Measurements from ENCODE around the gene ABITRAM. TPM values are rescaled to one million over a fixed set of nuclear protein-coding genes. Genes with fewer than 3 reads are reported as not detected.
"Not testable (repeated sequence)": the region's sequence is repeated elsewhere in the genome, so short reads cannot be mapped to it uniquely, and the experiment has no call there.

ABITRAM gene
- polyA plus RNA-seq, 4 donors, result 13.2 to 26.8 (median 19.1) TPM

GRCh38 chr9:108897324-108898096 lies 36.7 kb upstream of the ABITRAM start:
- FAIRE-seq (no peak), DNase-seq (no peak)
- Histone ChIP-seq H3K4me1 (ENCODE audit: control insufficient read depth in 3 of 3, insufficient read depth in 2 of 3, low read depth in 1 of 3, low read length in 2 of 3) (no peaks in the 10 kb centered on the region), H3K9me3 (ENCODE audit: control insufficient read depth in 2 of 2, insufficient read depth in 1 of 2, low read depth in 1 of 2, low read length in 1 of 2) (no peaks in the 10 kb centered on the region), H3K27ac (ENCODE audit: low read depth in 1 of 3, low read length in 2 of 3) (no peak overlapping the region), H3K36me3 (ENCODE audit: control insufficient read depth in 3 of 3, insufficient read depth in 2 of 3, low read depth in 1 of 3, low read length in 3 of 3) (peaks cover 16 to 27% (median 22%) of the 10 kb centered on the region in 3 donors), H3K27me3 (ENCODE audit: control insufficient read depth in 3 of 3, insufficient read depth in 3 of 3, low read length in 3 of 3) (no peaks in the 10 kb centered on the region), H3K4me3 (ENCODE audit: low read depth in 1 of 3, low read length in 3 of 3) (no peak overlapping the region)
- 96 to 97% (median 97%) methylated on average over 2 of the region's 2 CpGs for WGBS, 3 donors

DNA sequence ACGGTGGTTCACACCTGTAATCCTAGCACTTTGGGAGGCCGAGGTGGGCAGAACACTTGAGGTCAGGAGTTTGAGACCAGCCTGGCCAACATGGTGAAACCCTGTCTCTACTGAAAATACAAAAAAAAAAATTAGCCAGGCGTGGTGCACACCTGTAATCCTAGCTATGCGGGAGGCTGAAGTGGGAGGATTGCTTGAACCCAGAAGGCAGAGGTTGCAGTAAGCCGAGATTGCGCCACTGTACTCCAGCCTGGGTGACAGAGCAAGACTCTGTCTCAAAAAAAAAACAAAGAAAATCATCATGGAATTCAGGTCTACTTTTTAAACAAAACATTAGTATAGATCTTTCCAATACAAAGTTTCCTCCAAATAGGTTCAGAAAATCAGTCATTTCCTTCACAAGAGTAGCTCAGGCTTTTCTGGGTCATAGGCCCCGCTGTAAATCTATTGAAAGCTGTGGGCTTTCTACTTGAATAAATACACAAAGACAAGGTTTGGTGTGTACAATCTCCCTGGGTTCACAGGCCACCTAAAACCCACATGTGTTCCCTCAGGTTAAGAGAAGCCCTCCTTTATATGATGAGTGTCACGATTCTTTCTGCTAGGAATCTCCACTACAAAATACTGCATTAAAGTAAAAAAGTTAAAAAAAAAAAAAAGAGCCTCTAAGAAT lies 35.0 kb upstream of the ABITRAM start:
- H3K9me3 ChIP-seq (ENCODE audit: control insufficient read depth in 2 of 2, insufficient read depth in 1 of 2, low read depth in 1 of 2, low read length in 1 of 2); H3K4me3 ChIP-seq (ENCODE audit: low read depth in 1 of 3, low read length in 3 of 3); H3K27ac ChIP-seq (ENCODE audit: low read depth in 1 of 3, low read length in 2 of 3); H3K4me1 ChIP-seq (ENCODE audit: control insufficient read depth in 3 of 3, insufficient read depth in 2 of 3, low read depth in 1 of 3, low read length in 2 of 3); FAIRE-seq; H3K27me3 ChIP-seq (ENCODE audit: control insufficient read depth in 3 of 3, insufficient read depth in 3 of 3, low read length in 3 of 3); DNase-seq: not testable (repeated sequence)
- H3K36me3 ChIP-seq (ENCODE audit: control insufficient read depth in 3 of 3, insufficient read depth in 2 of 3, low read depth in 1 of 3, low read length in 3 of 3), result peaks cover 11 to 25% (median 21%) of the 10 kb centered on the region in 3 donors
- 96 to 97% (median 96%) methylated on average over 8 of the region's 8 CpGs for WGBS, 3 donors

GRCh38 chr9:108900176-108900575 lies 34.0 kb upstream of the ABITRAM start:
- Histone ChIP-seq H3K4me3 (ENCODE audit: low read depth in 1 of 3, low read length in 3 of 3) (no peak overlapping the region), H3K36me3 (ENCODE audit: control insufficient read depth in 3 of 3, insufficient read depth in 2 of 3, low read depth in 1 of 3, low read length in 3 of 3) (peaks cover 10 to 24% (median 17%) of the 10 kb centered on the region in 3 donors), H3K9me3 (ENCODE audit: control insufficient read depth in 2 of 2, insufficient read depth in 1 of 2, low read depth in 1 of 2, low read length in 1 of 2) (no peaks in the 10 kb centered on the region), H3K27ac (ENCODE audit: low read depth in 1 of 3, low read length in 2 of 3) (no peak overlapping the region), H3K4me1 (ENCODE audit: control insufficient read depth in 3 of 3, insufficient read depth in 2 of 3, low read depth in 1 of 3, low read length in 2 of 3) (no peaks in the 10 kb centered on the region), H3K27me3 (ENCODE audit: control insufficient read depth in 3 of 3, insufficient read depth in 3 of 3, low read length in 3 of 3) (no peaks in the 10 kb centered on the region)
- no peak for FAIRE-seq
- 87 to 95% (median 93%) methylated on average over 5 of the region's 5 CpGs for WGBS, 3 donors
- DNase-seq, result no peak

GRCh38 chr9:108903420-108904103 lies 30.6 kb upstream of the ABITRAM start:
- FAIRE-seq (no peak), DNase-seq (no peak)
- Histone ChIP-seq H3K4me3 (ENCODE audit: low read depth in 1 of 3, low read length in 3 of 3) (no peak overlapping the region), H3K27me3 (ENCODE audit: control insufficient read depth in 3 of 3, insufficient read depth in 3 of 3, low read length in 3 of 3) (no peaks in the 10 kb centered on the region), H3K4me1 (ENCODE audit: control insufficient read depth in 3 of 3, insufficient read depth in 2 of 3, low read depth in 1 of 3, low read length in 2 of 3) (no peaks in the 10 kb centered on the region), H3K36me3 (ENCODE audit: control insufficient read depth in 3 of 3, insufficient read depth in 2 of 3, low read depth in 1 of 3, low read length in 3 of 3) (peaks cover 3 to 20% (median 17%) of the 10 kb centered on the region in 3 donors), H3K27ac (ENCODE audit: low read depth in 1 of 3, low read length in 2 of 3) (no peak overlapping the region), H3K9me3 (ENCODE audit: control insufficient read depth in 2 of 2, insufficient read depth in 1 of 2, low read depth in 1 of 2, low read length in 1 of 2) (no peaks in the 10 kb centered on the region)
- 83 to 91% (median 87%) methylated on average over 2 of the region's 2 CpGs for WGBS, 3 donors

- no peak for DNase-seq
- 95 to 100% (median 95%) methylated on average over 3 of the region's 3 CpGs for whole genome bisulfite sequencing, 3 donors
- Histone ChIP-seq H3K4me3 (ENCODE audit: low read depth in 1 of 3, low read length in 3 of 3) (no peak overlapping the region), H3K36me3 (ENCODE audit: control insufficient read depth in 3 of 3, insufficient read depth in 2 of 3, low read depth in 1 of 3, low read length in 3 of 3) (peaks cover 3 to 20% (median 17%) of the 10 kb centered on the region in 3 donors), H3K4me1 (ENCODE audit: control insufficient read depth in 3 of 3, insufficient read depth in 2 of 3, low read depth in 1 of 3, low read length in 2 of 3) (no peaks in the 10 kb centered on the region), H3K27me3 (ENCODE audit: control insufficient read depth in 3 of 3, insufficient read depth in 3 of 3, low read length in 3 of 3) (no peaks in the 10 kb centered on the region), H3K27ac (ENCODE audit: low read depth in 1 of 3, low read length in 2 of 3) (no peak overlapping the region), H3K9me3 (ENCODE audit: control insufficient read depth in 2 of 2, insufficient read depth in 1 of 2, low read depth in 1 of 2, low read length in 1 of 2) (no peaks in the 10 kb centered on the region)
- no peak for FAIRE-seq
These were observed 30.0 kb upstream of the ABITRAM start for GRCh38 chr9:108904161-108904560.

GRCh38 chr9:108905494-108905893 lies 28.7 kb upstream of the ABITRAM start:
- FAIRE-seq (no peak), DNase-seq (no peak)
- H3K4me1 ChIP-seq (ENCODE audit: control insufficient read depth in 3 of 3, insufficient read depth in 2 of 3, low read depth in 1 of 3, low read length in 2 of 3), result no peaks in the 10 kb centered on the region
- H3K27me3 ChIP-seq (ENCODE audit: control insufficient read depth in 3 of 3, insufficient read depth in 3 of 3, low read length in 3 of 3), result no peaks in the 10 kb centered on the region
- H3K36me3 ChIP-seq (ENCODE audit: control insufficient read depth in 3 of 3, insufficient read depth in 2 of 3, low read depth in 1 of 3, low read length in 3 of 3), result peaks cover 0 to 23% (median 16%) of the 10 kb centered on the region in 3 donors
- H3K4me3 ChIP-seq (ENCODE audit: low read depth in 1 of 3, low read length in 3 of 3), result no peak overlapping the region
- no peaks in the 10 kb centered on the region for H3K9me3 ChIP-seq (ENCODE audit: control insufficient read depth in 2 of 2, insufficient read depth in 1 of 2, low read depth in 1 of 2, low read length in 1 of 2)
- H3K27ac ChIP-seq (ENCODE audit: low read depth in 1 of 3, low read length in 2 of 3), result no peak overlapping the region
- WGBS, 3 donors, result 65 to 74% (median 69%) methylated on average over 2 of the region's 2 CpGs

DNA sequence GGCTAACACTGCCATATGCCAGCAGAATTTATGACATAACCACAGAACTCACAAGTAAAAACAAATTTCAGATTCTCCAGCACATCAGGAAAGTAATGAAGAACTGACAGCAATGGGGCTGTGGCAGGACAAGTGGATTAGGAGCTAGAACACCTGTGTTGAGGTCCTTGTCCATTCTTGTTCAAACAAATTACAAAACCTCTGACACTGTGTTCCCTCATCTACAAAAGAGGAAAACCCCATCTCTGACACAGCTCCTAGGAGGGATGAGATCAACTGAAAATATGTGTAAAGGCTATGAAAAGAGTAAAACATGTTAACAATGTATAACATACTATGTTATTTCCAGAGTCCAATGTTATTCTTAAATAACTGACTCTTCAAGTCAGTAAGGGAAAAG lies 23.8 kb upstream of the ABITRAM start:
- Histone ChIP-seq H3K27ac (ENCODE audit: low read depth in 1 of 3, low read length in 2 of 3) (no peak overlapping the region), H3K4me1 (ENCODE audit: control insufficient read depth in 3 of 3, insufficient read depth in 2 of 3, low read depth in 1 of 3, low read length in 2 of 3) (no peaks in the 10 kb centered on the region), H3K27me3 (ENCODE audit: control insufficient read depth in 3 of 3, insufficient read depth in 3 of 3, low read length in 3 of 3) (no peaks in the 10 kb centered on the region), H3K4me3 (ENCODE audit: low read depth in 1 of 3, low read length in 3 of 3) (no peak overlapping the region), H3K9me3 (ENCODE audit: control insufficient read depth in 2 of 2, insufficient read depth in 1 of 2, low read depth in 1 of 2, low read length in 1 of 2) (no peaks in the 10 kb centered on the region), H3K36me3 (ENCODE audit: control insufficient read depth in 3 of 3, insufficient read depth in 2 of 3, low read depth in 1 of 3, low read length in 3 of 3) (peaks cover 7 to 31% (median 12%) of the 10 kb centered on the region in 3 donors)
- FAIRE-seq (no peak), DNase-seq (no peak)

GRCh38 chr9:108910914-108911313 lies 23.3 kb upstream of the ABITRAM start:
- no peak for FAIRE-seq
- H3K36me3 ChIP-seq (ENCODE audit: control insufficient read depth in 3 of 3, insufficient read depth in 2 of 3, low read depth in 1 of 3, low read length in 3 of 3), result peaks cover 10 to 31% (median 11%) of the 10 kb centered on the region in 3 donors
- H3K4me3 ChIP-seq (ENCODE audit: low read depth in 1 of 3, low read length in 3 of 3), result no peak overlapping the region
- no peaks in the 10 kb centered on the region for H3K4me1 ChIP-seq (ENCODE audit: control insufficient read depth in 3 of 3, insufficient read depth in 2 of 3, low read depth in 1 of 3, low read length in 2 of 3)
- H3K9me3 ChIP-seq (ENCODE audit: control insufficient read depth in 2 of 2, insufficient read depth in 1 of 2, low read depth in 1 of 2, low read length in 1 of 2), result no peaks in the 10 kb centered on the region
- 95 to 97% (median 96%) methylated on average over 2 of the region's 2 CpGs for WGBS, 3 donors
- H3K27me3 ChIP-seq (ENCODE audit: control insufficient read depth in 3 of 3, insufficient read depth in 3 of 3, low read length in 3 of 3), result no peaks in the 10 kb centered on the region
- no peak for DNase-seq
- no peak overlapping the region for H3K27ac ChIP-seq (ENCODE audit: low read depth in 1 of 3, low read length in 2 of 3)
